HG03521 (cell line): ENCODE data around the gene MUS81.
"Not testable (repeated sequence)": the region's sequence is repeated elsewhere in the genome, so short reads cannot be mapped to it uniquely, and the experiment has no call there.

ENCODE experiments used
- ATAC-seq: cut with Tn5 transposase; IDR thresholded peaks from one replicate; pipeline ENCODE4 v1.9.1; 2021; ENCODE audit warnings: mild to moderate bottlenecking, moderate library complexity; ENCODE audit not compliant: unreplicated experiment

Gene MUS81

GRCh38 chr11:65860278-65861164 lies at the start of gene MUS81:
MUS81 (plus strand) TSS chr11:65860433; CDS start chr11:65860754, 321 bp downstream.
- no peak for ATAC-seq

GRCh38 chr11:65811764-65812475 lies 48.3 kb upstream of the MUS81 start:
- ATAC-seq: no peak

- ATAC-seq: no peak
Observed at GRCh38 chr11:65814131-65814985, 45.9 kb upstream of the MUS81 start.

GRCh38 chr11:65814986-65815565 lies 45.2 kb upstream of the MUS81 start:
- ATAC-seq: no peak

- ATAC-seq: no peak
Observed at GRCh38 chr11:65816696-65817095, 43.5 kb upstream of the MUS81 start.

GRCh38 chr11:65817312-65817834 lies 42.9 kb upstream of the MUS81 start:
- no peak for ATAC-seq

- ATAC-seq: peak; percentile 96
Observed at GRCh38 chr11:65817835-65818680, 42.2 kb upstream of the MUS81 start.

- no peak for ATAC-seq
Observed at GRCh38 chr11:65821107-65821506, 39.1 kb upstream of the MUS81 start.

GRCh38 chr11:65822776-65823528 lies 37.3 kb upstream of the MUS81 start:
- no peak for ATAC-seq

- ATAC-seq: no peak
Observed at GRCh38 chr11:65826984-65827735, 33.1 kb upstream of the MUS81 start.

- ATAC-seq: no peak
Observed at GRCh38 chr11:65829459-65829858, 30.8 kb upstream of the MUS81 start.

- ATAC-seq: not testable (repeated sequence)
Observed at GRCh38 chr11:65832231-65832630, 28.0 kb upstream of the MUS81 start.

- ATAC-seq: peak; percentile 88
Observed at GRCh38 chr11:65833297-65834030, 26.8 kb upstream of the MUS81 start, which contains the start of gene SNX32. SNX32 (plus strand) TSS chr11:65833963; CDS start chr11:65834066, 103 bp downstream.

- no peak for ATAC-seq
Observed at GRCh38 chr11:65834202-65834601, 26.0 kb upstream of the MUS81 start.

- ATAC-seq: no peak
Observed at GRCh38 chr11:65842144-65842543, 18.1 kb upstream of the MUS81 start.

GRCh38 chr11:65843811-65844210 lies 16.4 kb upstream of the MUS81 start:
- ATAC-seq: no peak

- ATAC-seq: no peak
Observed at GRCh38 chr11:65844231-65844872, 15.9 kb upstream of the MUS81 start.
